ENCODE results near the gene FAM83G. TPM values are rescaled to one million over a fixed set of nuclear protein-coding genes. Genes with fewer than 3 reads are reported as not detected.

FAM83G gene
- total and polyA plus RNA-seq, 2 experiments from 2014 or later = 7.6 to 44.5 TPM

DNA sequence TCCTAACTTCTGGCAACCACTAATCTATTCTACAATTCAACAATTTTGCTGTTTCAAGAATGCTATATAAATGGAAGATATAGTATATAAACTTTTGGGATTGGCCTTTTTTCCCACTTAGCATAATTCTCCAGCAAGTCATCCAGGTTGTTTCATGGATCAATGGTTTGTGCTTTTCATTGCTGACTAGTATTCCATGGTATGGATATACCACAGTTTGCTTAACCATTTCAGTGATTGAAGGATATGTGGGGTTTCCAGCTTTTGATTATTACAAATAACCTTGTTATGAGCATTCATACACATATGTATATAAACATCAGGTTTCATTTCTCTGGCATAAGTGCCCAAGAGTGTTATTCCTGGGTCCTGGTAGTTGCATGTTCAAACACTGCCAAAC, 2.1 kb upstream of the FAM83G start:
- H3K4me2 ChIP-seq = no peak overlapping the region
- ATAC-seq = no peak

More for the DNA sequence above, 2.1 kb upstream of the FAM83G start:
- Histone ChIP-seq H3K27me3 (ENCODE audit: insufficient read depth) (no peaks in the 10 kb centered on the region), H2AFZ (no peak overlapping the region), H4K20me1 (replicated peaks; ENCODE audit: insufficient read depth) (peaks cover 9% of the 10 kb centered on the region), H3K36me3 (ENCODE audit: insufficient read depth) (peaks cover 6% of the 10 kb centered on the region; the same call in 1 of the 2 replicates), H3F3A (replicated peaks; ENCODE audit: low read depth) (0 out of 2 replicates have a peak, but pooled peaks cover 4% of the 10 kb centered on the region), H3K27ac (ENCODE audit: low read depth) (no peak overlapping the region), H3K79me2 (replicated peaks; ENCODE audit: insufficient read depth) (peaks cover 22% of the 10 kb centered on the region), H3K4me3 (no peak overlapping the region), H3K4me1 (ENCODE audit: insufficient read depth) (peaks cover 15% of the 10 kb centered on the region), H3K9me2 (ENCODE audit: insufficient read depth) (no peaks in the 10 kb centered on the region)
- TF ChIP-seq CREB1 (CRISPR knock-in tag; IDR thresholded peaks at IDR 0.05; ENCODE audit: low read depth) = no peak
- TF ChIP-seq EZH2phosphoT487 (IDR thresholded peaks at IDR 0.05; ENCODE audit: unreplicated experiment) = no peak
- TF ChIP-seq, protein P1, sequence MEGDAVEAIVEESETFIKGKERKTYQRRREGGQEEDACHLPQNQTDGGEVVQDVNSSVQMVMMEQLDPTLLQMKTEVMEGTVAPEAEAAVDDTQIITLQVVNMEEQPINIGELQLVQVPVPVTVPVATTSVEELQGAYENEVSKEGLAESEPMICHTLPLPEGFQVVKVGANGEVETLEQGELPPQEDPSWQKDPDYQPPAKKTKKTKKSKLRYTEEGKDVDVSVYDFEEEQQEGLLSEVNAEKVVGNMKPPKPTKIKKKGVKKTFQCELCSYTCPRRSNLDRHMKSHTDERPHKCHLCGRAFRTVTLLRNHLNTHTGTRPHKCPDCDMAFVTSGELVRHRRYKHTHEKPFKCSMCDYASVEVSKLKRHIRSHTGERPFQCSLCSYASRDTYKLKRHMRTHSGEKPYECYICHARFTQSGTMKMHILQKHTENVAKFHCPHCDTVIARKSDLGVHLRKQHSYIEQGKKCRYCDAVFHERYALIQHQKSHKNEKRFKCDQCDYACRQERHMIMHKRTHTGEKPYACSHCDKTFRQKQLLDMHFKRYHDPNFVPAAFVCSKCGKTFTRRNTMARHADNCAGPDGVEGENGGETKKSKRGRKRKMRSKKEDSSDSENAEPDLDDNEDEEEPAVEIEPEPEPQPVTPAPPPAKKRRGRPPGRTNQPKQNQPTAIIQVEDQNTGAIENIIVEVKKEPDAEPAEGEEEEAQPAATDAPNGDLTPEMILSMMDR (conservative IDR thresholded peaks at IDR 0.05; ENCODE audit: low read depth in 2 of 2) = no peak
- TF ChIP-seq ZNF114 (CRISPR knock-in tag; IDR thresholded peaks at IDR 0.05) = no peak
- TF ChIP-seq STAT1 (IDR thresholded peaks at IDR 0.05; ENCODE audit: unreplicated experiment) = no peak
- no peak for TF ChIP-seq JUNB (IDR thresholded peaks at IDR 0.05; ENCODE audit: unreplicated experiment)
- no peak for TF ChIP-seq ZNF331 (CRISPR knock-in tag; IDR thresholded peaks at IDR 0.05; ENCODE audit: low read depth)
- no peak for TF ChIP-seq POLR2AphosphoS5 (IDR thresholded peaks at IDR 0.05; ENCODE audit: low read depth)
- TF ChIP-seq, protein P2, sequence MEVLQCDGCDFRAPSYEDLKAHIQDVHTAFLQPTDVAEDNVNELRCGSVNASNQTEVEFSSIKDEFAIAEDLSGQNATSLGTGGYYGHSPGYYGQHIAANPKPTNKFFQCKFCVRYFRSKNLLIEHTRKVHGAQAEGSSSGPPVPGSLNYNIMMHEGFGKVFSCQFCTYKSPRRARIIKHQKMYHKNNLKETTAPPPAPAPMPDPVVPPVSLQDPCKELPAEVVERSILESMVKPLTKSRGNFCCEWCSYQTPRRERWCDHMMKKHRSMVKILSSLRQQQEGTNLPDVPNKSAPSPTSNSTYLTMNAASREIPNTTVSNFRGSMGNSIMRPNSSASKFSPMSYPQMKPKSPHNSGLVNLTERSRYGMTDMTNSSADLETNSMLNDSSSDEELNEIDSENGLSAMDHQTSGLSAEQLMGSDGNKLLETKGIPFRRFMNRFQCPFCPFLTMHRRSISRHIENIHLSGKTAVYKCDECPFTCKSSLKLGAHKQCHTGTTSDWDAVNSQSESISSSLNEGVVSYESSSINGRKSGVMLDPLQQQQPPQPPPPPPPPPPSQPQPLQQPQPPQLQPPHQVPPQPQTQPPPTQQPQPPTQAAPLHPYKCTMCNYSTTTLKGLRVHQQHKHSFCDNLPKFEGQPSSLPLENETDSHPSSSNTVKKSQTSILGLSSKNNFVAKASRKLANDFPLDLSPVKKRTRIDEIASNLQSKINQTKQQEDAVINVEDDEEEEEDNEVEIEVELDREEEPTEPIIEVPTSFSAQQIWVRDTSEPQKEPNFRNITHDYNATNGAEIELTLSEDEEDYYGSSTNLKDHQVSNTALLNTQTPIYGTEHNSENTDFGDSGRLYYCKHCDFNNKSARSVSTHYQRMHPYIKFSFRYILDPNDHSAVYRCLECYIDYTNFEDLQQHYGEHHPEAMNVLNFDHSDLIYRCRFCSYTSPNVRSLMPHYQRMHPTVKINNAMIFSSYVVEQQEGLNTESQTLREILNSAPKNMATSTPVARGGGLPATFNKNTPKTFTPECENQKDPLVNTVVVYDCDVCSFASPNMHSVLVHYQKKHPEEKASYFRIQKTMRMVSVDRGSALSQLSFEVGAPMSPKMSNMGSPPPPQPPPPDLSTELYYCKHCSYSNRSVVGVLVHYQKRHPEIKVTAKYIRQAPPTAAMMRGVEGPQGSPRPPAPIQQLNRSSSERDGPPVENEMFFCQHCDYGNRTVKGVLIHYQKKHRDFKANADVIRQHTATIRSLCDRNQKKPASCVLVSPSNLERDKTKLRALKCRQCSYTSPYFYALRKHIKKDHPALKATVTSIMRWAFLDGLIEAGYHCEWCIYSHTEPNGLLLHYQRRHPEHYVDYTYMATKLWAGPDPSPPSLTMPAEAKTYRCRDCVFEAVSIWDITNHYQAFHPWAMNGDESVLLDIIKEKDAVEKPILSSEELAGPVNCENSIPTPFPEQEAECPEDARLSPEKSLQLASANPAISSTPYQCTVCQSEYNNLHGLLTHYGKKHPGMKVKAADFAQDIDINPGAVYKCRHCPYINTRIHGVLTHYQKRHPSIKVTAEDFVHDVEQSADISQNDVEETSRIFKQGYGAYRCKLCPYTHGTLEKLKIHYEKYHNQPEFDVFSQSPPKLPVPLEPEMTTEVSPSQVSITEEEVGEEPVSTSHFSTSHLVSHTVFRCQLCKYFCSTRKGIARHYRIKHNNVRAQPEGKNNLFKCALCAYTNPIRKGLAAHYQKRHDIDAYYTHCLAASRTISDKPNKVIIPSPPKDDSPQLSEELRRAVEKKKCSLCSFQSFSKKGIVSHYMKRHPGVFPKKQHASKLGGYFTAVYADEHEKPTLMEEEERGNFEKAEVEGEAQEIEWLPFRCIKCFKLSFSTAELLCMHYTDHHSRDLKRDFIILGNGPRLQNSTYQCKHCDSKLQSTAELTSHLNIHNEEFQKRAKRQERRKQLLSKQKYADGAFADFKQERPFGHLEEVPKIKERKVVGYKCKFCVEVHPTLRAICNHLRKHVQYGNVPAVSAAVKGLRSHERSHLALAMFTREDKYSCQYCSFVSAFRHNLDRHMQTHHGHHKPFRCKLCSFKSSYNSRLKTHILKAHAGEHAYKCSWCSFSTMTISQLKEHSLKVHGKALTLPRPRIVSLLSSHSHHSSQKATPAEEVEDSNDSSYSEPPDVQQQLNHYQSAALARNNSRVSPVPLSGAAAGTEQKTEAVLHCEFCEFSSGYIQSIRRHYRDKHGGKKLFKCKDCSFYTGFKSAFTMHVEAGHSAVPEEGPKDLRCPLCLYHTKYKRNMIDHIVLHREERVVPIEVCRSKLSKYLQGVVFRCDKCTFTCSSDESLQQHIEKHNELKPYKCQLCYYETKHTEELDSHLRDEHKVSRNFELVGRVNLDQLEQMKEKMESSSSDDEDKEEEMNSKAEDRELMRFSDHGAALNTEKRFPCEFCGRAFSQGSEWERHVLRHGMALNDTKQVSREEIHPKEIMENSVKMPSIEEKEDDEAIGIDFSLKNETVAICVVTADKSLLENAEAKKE (CRISPR knock-in tag; IDR thresholded peaks at IDR 0.05) = no peak
- TF ChIP-seq, protein P3, sequence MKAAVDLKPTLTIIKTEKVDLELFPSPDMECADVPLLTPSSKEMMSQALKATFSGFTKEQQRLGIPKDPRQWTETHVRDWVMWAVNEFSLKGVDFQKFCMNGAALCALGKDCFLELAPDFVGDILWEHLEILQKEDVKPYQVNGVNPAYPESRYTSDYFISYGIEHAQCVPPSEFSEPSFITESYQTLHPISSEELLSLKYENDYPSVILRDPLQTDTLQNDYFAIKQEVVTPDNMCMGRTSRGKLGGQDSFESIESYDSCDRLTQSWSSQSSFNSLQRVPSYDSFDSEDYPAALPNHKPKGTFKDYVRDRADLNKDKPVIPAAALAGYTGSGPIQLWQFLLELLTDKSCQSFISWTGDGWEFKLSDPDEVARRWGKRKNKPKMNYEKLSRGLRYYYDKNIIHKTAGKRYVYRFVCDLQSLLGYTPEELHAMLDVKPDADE (IDR thresholded peaks at IDR 0.05) = no peak
- TF ChIP-seq NANOG (IDR thresholded peaks at IDR 0.05; ENCODE audit: borderline replicate concordance) = no peak
- TF ChIP-seq, protein P4, sequence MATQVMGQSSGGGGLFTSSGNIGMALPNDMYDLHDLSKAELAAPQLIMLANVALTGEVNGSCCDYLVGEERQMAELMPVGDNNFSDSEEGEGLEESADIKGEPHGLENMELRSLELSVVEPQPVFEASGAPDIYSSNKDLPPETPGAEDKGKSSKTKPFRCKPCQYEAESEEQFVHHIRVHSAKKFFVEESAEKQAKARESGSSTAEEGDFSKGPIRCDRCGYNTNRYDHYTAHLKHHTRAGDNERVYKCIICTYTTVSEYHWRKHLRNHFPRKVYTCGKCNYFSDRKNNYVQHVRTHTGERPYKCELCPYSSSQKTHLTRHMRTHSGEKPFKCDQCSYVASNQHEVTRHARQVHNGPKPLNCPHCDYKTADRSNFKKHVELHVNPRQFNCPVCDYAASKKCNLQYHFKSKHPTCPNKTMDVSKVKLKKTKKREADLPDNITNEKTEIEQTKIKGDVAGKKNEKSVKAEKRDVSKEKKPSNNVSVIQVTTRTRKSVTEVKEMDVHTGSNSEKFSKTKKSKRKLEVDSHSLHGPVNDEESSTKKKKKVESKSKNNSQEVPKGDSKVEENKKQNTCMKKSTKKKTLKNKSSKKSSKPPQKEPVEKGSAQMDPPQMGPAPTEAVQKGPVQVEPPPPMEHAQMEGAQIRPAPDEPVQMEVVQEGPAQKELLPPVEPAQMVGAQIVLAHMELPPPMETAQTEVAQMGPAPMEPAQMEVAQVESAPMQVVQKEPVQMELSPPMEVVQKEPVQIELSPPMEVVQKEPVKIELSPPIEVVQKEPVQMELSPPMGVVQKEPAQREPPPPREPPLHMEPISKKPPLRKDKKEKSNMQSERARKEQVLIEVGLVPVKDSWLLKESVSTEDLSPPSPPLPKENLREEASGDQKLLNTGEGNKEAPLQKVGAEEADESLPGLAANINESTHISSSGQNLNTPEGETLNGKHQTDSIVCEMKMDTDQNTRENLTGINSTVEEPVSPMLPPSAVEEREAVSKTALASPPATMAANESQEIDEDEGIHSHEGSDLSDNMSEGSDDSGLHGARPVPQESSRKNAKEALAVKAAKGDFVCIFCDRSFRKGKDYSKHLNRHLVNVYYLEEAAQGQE (IDR thresholded peaks at IDR 0.05; ENCODE audit: unreplicated experiment) = no peak
- no peak for TF ChIP-seq EZH2 (IDR thresholded peaks at IDR 0.05; ENCODE audit: low read depth, unreplicated experiment)
- Mint-ChIP-seq H3K4me1 (peaks cover 21% of the 10 kb centered on the region), H3K9me3 (peaks cover 15% of the 10 kb centered on the region; the same call in 2 of the 3 replicates), H3K36me3 (ENCODE audit: low read depth) (peaks cover 15% of the 10 kb centered on the region), H3K4me3 (no peak overlapping the region), H3K27ac (no peak overlapping the region), H3K27me3 (ENCODE audit: insufficient read depth, low read depth, poor library complexity) (peaks cover 3% of the 10 kb centered on the region)
- DNase-seq (ENCODE audit: low spot score) = no peak
